SU-DHL-6 (cell line): ENCODE results near the gene TRIM2.

ENCODE experiments used
- EZH2phosphoT487 ChIP-seq: fragments of 200-600 bp; sonication (generic), shearing (Covaris generic); conservative IDR thresholded peaks from 2 replicates; pipeline ENCODE4 v1.6.1; 2018; ENCODE audit warnings: mild to moderate bottlenecking, antibody characterized with exemption, low read length, moderate library complexity, mixed read lengths
- TF ChIP-seq, protein P1 (sequence below): fragments of 200-600 bp; sonication (generic); IDR thresholded peaks from one replicate; pipeline ENCODE4 v1.5.1; 2017; ENCODE audit warnings: antibody characterized with exemption, mild to moderate bottlenecking, low read length, moderate library complexity; ENCODE audit not compliant: insufficient read depth, poor library complexity, severe bottlenecking

DNA sequence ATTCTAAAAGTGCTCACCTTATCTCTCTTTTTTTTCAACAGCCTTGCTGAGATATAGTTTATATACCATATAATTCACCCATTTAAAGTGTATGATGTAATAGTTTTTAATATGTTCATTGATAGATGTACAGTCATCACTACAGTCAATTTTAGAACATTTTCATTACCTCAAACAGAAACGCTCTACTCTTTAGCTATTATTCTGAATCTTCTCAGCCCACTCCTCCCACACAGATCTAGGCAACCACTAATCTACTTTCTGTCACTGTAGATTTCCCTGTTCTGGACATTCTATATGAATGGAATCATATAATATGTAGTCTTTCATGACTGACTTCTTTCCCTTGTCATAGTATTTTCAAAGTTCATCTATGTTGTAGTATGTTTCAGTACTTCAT lies 162.8 kb downstream of the TRIM2 start:
- TF ChIP-seq, protein P1, sequence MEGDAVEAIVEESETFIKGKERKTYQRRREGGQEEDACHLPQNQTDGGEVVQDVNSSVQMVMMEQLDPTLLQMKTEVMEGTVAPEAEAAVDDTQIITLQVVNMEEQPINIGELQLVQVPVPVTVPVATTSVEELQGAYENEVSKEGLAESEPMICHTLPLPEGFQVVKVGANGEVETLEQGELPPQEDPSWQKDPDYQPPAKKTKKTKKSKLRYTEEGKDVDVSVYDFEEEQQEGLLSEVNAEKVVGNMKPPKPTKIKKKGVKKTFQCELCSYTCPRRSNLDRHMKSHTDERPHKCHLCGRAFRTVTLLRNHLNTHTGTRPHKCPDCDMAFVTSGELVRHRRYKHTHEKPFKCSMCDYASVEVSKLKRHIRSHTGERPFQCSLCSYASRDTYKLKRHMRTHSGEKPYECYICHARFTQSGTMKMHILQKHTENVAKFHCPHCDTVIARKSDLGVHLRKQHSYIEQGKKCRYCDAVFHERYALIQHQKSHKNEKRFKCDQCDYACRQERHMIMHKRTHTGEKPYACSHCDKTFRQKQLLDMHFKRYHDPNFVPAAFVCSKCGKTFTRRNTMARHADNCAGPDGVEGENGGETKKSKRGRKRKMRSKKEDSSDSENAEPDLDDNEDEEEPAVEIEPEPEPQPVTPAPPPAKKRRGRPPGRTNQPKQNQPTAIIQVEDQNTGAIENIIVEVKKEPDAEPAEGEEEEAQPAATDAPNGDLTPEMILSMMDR, result no peak
- TF ChIP-seq EZH2phosphoT487, result no peak
